ENCODE data around the gene DSTN. TPM values are rescaled to one million over a fixed set of nuclear protein-coding genes. Genes with fewer than 3 reads are reported as not detected.

DSTN gene
- total RNA-seq, 1 experiment from 2014 or later = 689 TPM

GRCh38 chr20:17580895-17581294, 11.0 kb downstream of the DSTN start:
- no peak for DNase-seq (ENCODE audit: low read depth)

DNA sequence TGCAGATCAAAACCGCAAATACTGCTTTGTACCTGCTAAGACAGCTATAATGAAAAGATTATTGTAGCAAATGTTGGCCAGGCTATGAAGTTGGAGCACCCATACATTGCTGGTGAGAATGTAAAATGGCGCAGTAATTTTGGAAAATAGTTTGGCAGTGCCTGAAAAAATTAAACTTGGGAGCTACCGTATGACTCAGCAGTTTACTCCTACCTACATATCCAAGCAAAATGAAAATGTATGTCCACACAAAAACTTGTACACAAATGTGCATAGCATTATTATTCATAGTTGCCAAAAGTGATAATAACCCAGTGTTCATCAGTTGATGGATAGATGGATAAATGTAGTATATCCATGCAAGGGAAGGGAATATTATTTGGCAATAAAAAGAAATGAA, 13.3 kb downstream of the DSTN start:
- no peak for DNase-seq (ENCODE audit: low read depth)

DNA sequence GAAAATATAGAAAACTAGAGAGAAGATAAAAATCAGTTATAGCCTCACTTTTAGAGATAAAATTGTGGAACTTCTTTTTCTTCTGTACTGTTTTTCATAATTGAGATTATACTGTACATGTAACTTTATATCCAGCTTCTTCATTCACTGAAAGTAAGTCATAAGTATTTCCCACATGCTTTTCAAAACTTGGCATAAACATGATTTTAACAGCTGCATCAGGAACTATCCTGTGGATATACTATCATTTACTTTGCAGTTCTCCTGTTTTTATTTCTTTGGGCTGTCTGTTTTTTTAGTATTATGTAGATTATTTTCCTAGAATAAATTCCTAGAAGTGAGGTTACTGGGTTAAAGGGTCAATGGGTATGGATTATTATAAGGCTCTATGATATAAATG, 14.8 kb downstream of the DSTN start:
- no peak for DNase-seq (ENCODE audit: low read depth)

DNA sequence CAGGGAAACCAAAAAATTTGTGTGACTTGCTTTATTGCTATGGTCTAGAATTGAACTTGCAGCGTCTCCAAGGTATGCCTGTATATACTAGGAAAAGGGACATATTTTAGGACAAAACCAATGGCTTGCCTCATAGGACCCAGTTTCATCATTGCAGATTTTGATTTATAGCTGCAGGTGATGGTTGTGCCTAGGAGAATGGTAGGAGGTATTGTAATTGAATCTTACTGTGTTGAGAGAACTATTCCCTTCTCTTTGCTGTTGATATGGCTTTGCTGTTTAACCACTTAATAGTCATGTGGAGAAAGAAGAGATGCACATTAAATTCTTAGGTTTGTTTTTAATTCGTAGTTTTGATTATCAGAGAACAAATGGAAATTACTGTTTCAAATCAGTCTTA, 16.4 kb downstream of the DSTN start:
- DNase-seq (ENCODE audit: low read depth) = no peak

DNA sequence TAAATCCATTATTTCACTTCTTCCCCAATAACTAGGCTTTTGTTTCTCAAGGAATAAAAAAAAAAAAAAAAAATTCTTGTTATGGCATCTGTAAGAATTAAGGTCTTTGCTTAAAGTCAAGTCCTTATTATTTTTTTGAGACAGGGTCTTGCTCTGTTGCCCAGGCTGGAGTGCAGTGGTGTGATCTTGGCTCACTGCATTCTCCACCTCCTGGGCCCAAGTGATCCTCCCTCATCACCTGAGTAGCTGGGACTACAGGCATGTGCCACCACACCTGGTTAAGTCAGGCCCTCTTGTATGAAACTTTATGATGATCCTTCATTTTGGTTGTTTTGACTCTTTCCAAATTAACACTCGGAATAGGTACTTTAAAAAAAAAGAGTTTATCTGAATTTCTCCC, 17.3 kb downstream of the DSTN start:
- DNase-seq (ENCODE audit: low read depth) = no peak

DNA sequence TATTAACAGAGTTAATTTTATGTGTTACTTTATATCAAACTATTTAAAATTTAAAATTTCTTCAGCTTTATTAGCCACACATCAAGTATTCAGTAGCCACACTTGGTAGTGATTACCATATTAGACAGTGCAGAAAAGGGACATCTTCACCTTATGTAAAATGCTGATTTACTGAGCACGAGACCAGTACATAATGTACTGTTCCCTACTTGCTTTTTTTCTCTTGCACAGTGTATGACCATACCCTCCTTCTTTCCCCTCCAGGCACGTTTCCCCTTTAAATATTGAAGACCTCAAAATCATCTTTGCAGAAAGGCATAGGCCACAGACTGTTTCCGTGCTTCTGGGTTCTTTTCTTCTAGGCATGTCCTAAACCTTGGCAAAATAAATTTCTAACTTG, 17.9 kb downstream of the DSTN start:
- DNase-seq (ENCODE audit: low read depth) = no peak

- no peak for DNase-seq (ENCODE audit: low read depth)
These were observed 19.4 kb downstream of the DSTN start for GRCh38 chr20:17589161-17589834.

- DNase-seq (ENCODE audit: low read depth) = no peak
These were observed 20.4 kb downstream of the DSTN start for GRCh38 chr20:17590245-17590644.

GRCh38 chr20:17593902-17594301, 24.0 kb downstream of the DSTN start:
- no peak for DNase-seq (ENCODE audit: low read depth)

DNA sequence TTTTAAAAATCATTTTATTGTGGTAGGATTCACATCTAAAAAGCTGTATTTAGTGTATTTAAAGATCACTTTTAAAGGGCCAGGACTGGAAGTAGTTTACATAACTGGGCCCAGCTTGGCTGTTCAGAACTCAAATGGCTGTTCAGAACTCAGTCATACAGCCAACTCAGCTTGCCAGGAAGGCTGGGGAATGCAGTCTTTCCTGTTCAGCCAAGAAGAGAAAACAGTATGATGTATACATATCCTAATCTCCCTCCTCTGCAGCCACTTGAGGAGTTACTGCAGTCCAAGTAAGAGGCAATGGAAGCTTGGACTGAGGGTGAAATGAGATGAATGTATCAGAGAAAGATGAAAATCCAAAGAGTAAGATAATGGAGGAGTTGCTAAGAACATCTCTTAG, 24.6 kb downstream of the DSTN start:
- DNase-seq (ENCODE audit: low read depth) = no peak

GRCh38 chr20:17595856-17596255, 26.0 kb downstream of the DSTN start:
- no peak for DNase-seq (ENCODE audit: low read depth)

- DNase-seq (ENCODE audit: low read depth) = no peak
These were observed 28.2 kb downstream of the DSTN start for GRCh38 chr20:17598013-17598550.

DNA sequence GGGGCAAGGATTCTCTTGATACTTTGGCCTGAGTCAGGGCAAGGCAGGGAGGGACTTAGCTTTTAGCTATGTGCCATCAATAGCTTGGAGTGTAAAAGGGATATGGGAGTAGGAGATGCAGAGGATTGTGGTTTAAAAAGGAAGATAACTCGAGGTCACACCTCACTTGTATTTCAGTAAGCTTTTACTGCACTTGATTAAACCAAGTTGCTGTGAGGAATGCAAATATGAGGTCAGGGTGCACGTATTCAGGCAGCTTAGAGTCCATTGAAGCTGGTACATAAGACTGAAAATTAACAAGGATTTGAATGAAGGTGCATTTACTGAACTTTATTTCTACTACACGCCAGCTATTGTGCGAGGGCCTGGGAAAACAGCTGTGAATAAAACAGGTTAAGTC, 32.1 kb downstream of the DSTN start:
- no peak for DNase-seq (ENCODE audit: low read depth)

DNA sequence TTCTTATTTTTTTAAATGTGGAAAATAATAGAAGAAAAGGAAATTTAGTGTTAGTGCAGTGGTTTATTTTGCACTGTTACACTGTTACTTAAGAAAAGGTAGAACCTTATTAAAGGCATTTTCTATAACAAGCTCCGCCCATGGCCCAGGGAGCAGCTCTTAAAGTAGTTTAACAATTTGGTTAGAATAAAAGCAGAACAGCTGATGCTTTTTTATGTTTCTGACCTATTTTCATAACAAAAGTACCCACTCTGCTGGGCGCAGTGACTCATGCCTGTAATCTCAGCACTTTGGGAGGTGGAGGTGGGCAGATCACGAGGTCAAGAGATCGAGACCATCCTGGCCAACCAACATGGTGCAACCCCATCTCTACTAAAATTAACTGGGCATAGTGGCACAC, 32.6 kb downstream of the DSTN start:
- DNase-seq (ENCODE audit: low read depth) = no peak

- no peak for DNase-seq (ENCODE audit: low read depth)
These were observed 35.3 kb downstream of the DSTN start for GRCh38 chr20:17605131-17605660.

DNA sequence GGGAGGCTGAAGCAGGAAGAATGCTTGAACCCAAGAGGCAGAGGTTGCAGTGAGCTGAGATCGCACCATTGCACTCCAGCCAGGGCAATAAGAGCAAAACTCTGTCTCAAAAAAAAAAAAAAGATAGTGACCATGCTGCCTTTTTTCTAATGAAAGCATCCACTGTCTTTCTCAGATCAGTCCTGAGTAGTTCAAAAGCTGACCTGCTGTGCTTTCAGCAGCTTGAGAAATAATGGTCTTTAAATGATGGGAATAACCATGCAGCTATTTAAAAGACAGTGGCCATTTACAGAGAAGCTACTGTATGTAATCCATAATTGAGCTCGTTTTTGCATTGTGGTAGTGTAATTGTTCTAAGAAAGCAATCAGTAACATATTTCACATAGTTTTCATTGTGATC, 36.1 kb downstream of the DSTN start:
- DNase-seq (ENCODE audit: low read depth) = no peak

- no peak for DNase-seq (ENCODE audit: low read depth)
These were observed 39.0 kb downstream of the DSTN start for GRCh38 chr20:17608701-17609497.

- no peak for DNase-seq (ENCODE audit: low read depth)
These were observed 40.0 kb downstream of the DSTN start for GRCh38 chr20:17609811-17610377.

GRCh38 chr20:17610566-17611289, 40.9 kb downstream of the DSTN start:
- DNase-seq (ENCODE audit: low read depth) = no peak

DNA sequence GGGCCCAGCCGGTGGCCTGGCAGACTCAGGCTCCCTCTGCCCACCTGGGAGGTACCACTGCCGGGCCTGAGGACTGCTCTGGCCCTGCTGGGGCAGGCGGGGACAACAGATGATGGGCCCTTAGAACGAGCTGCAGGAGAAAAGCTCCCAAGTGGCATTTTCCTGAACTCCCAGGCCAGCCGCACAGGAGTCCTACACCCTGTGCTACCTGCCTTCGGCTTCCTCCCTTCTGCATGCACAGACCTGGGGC, 41.3 kb downstream of the DSTN start:
- DNase-seq (ENCODE audit: low read depth) = peak; percentile 35

DNA sequence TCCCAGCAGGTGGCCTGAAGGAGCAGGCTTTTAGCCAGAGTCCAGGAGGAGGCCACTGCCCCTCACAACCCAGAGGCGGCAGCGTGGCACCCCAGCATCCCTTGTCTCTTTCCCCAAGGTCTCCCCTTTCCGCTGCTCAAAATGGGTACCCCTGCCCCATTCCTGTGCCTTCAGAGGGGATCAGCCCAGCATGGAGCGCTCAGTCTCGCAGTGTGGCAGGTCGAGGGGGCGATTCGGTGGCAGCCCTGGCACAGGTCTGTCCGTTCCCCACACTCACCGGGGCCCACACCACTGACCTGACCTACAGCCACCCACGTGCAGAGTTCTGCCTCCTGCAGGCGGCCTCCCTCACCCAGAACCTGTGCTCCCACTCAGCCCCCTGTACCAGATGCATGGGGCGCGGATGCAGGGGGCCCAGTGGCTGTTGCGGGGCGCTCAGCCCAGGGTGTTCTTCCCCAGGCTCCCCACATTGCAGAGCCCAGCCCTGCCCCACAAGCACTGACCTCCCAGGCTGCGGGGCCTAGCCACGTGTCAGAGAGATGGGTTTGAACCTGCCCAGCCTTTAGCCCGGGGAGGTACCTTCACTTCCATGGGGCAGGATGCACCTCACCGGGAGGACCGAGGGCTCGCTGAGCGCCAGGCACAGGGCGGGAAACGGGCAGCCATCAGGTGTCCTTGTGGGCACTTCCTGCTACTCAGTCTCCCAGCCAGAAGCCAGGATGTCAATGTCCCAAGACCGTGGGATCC, 41.8 kb downstream of the DSTN start:
- DNase-seq (ENCODE audit: low read depth) = no peak
